ES-I3 (cell line): ENCODE data around the gene NIP7.
A peak's percentile ranks its signal among the peaks of the same experiment; 100 is the strongest.

Experiments used
- H3K36me3 ChIP-seq: 2 replicates; pipeline ENCODE4 v1.6.1; 2013; ENCODE audit warnings: mild to moderate bottlenecking, low read length, control low read depth, moderate library complexity; ENCODE audit not compliant: insufficient read depth
- H3K4me1 ChIP-seq: 2 replicates; pipeline ENCODE4 v1.6.1; 2013; ENCODE audit warnings: mild to moderate bottlenecking, control low read depth, low read length; ENCODE audit not compliant: insufficient read depth
- H3K9ac ChIP-seq: 2 replicates; pipeline ENCODE4 v1.6.1; 2013; ENCODE audit warnings: low read depth, mild to moderate bottlenecking, low read length, moderate library complexity
- H3K9me3 ChIP-seq: 2 replicates; pipeline ENCODE4 v1.6.1; 2013; ENCODE audit warnings: mild to moderate bottlenecking, low read length, moderate library complexity; ENCODE audit not compliant: control insufficient read depth, insufficient read depth

NIP7 gene

DNA sequence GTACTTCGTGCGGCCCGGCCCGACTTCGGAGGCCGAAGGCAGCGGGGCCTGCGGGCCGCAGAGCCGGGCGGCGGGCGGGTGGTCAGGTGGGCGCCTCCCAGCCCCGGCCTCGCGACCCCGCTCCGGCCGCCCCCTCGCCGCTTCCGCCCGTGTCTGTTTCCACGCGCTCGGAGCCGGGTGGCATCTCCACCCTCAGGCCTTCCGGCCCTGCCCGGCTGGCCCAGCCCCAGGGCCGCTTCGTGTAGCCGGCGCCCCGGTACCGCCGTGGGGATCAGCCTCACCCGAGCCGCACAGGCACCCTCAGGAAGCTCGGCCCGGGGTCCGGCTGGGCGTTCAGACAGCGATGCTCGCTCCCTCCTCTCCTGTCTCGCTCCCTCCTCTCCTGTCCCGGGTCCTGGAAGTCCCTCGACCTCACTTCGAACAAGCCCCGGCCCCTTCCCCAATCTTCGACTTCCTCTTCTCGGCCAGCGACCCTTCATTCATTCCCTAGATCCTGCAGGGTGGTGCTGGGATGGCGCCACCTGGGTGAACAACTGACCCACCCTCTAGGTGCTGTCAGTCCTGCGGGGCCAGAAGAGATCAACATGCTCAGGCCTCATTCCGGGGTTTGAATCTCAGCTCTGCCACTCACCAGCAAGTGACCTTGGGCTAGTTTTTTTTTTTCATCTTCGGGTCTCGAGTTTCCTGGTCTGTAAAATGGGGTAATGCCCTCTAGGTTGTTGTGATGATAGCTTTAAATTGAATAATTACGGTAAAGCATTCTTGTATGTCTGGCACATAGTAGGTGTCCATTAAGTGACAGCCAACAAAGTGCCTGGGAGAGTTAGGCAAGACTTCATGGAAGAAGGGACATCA is 27.8 kb upstream of the NIP7 start:
- Histone ChIP-seq H3K9ac (peak overlapping the region; percentile 95), H3K9me3 (no peaks in the 10 kb centered on the region), H3K4me1 (no peaks in the 10 kb centered on the region), H3K36me3 (no peaks in the 10 kb centered on the region; the same call in 1 of the 2 replicates)

DNA sequence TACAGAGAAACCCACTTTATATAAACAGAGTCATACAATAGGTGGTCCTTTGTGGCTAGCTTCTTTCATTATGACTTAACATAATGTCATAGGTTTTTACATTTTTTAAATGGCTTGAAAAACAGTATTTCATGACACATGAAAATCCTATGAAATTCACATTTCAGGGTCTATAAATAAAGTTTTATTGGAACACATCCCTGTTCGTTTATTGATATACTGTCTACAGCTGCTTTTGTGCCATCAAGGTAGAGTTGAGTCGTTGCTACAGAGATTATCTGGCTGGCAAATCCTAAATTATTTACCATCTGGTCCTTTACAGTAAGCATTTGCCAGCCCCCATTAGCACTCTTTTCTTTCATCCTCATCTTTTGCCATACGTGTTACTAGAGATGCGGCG is 26.1 kb upstream of the NIP7 start:
- Histone ChIP-seq H3K9me3 (no peaks in the 10 kb centered on the region), H3K36me3 (no peaks in the 10 kb centered on the region; the same call in 1 of the 2 replicates)

DNA sequence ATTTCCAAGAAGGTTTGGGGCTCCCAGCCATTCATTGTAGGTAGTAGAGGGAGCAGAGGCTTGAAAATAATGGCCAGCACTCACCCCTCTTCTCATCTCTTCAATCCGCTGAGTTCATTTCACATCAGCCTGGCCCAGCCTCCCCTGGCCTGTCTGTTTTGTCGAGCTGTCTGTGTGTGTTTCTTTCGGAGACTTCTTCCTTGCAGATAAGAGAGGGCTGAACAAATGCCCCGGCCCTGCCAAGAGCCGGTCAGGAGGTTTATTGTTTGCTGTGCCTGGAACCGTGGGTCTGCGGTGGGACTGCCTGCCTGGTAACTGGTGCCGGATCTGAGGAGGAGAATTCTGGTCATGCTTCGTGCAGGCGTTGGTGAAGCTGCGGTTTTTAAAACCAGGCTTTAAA is 25.0 kb upstream of the NIP7 start:
- no peaks in the 10 kb centered on the region; the same call in 1 of the 2 replicates for H3K36me3 ChIP-seq
- H3K9me3 ChIP-seq = no peaks in the 10 kb centered on the region
- H3K4me1 ChIP-seq = no peaks in the 10 kb centered on the region
- H3K9ac ChIP-seq = no peak overlapping the region; the same call in 1 of the 2 replicates

More for the DNA sequence above, 26.1 kb upstream of the NIP7 start:
- Histone ChIP-seq H3K9ac (no peak overlapping the region), H3K4me1 (no peaks in the 10 kb centered on the region)

DNA sequence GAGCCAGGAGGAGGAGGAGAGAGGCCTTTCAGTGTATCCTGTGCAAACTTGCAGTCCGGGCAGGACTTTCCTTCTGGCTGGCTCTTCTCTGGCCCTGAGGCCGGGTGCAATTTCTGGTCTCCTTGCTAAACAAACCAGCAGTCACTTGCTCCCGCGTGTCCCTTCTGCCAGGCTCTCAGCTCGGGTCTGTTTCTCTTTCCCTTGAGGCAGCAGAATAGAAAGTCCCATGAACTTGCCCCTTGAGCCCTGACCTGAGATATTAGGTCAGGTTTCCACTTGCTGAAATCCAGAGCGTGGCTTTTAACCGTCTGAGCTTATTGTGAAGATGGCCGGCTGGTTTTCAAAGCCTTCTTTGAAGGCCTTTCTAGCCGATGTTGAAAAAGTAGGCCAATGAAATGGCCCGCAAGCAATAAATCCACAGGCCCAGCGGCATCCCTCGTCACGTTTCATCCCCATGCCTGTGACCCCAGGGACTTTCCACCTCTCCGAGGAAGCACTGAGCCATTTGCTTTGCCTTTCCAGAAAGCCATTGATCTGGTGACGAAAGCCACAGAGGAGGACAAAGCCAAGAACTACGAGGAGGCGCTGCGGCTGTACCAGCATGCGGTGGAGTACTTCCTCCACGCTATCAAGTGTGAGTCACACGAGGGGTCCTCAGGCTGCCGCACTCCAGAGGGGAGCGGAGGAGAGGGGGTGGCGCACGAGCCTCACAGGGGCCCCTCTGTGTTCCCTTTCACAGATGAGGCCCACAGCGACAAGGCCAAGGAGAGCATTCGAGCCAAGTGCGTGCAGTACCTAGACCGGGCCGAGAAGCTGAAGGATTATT is 23.9 kb upstream of the NIP7 start:
- H3K9ac ChIP-seq = no peak overlapping the region
- H3K9me3 ChIP-seq = no peaks in the 10 kb centered on the region
- peaks cover 6% of the 10 kb centered on the region; the same call in 1 of the 2 replicates for H3K36me3 ChIP-seq

DNA sequence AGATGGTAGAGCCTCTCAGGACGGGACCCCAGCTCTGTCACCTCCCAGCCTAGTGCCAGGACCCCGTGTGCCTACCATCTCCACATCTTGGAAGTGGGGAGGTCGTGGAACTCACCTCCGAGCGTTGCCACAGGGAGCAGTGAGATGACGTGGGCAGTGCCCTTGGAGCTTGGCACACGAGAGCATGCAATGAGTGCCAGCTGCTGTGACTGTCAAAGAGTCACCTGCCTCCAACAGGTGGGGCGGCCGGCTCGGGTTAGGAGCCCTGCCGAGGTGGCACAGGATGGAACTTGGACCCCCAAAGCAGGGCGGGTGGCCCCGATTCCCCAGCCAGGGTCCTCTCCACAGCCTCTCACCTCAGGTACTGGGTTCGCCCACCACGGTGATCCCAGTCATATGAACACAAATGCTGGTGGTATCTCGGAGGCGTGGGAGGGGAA is 23.0 kb upstream of the NIP7 start:
- H3K9ac ChIP-seq = no peak overlapping the region
- peaks cover 13% of the 10 kb centered on the region for H3K36me3 ChIP-seq
- H3K9me3 ChIP-seq = no peaks in the 10 kb centered on the region
- no peaks in the 10 kb centered on the region for H3K4me1 ChIP-seq

More for the DNA sequence above, 23.9 kb upstream of the NIP7 start:
- no peaks in the 10 kb centered on the region for H3K4me1 ChIP-seq

DNA sequence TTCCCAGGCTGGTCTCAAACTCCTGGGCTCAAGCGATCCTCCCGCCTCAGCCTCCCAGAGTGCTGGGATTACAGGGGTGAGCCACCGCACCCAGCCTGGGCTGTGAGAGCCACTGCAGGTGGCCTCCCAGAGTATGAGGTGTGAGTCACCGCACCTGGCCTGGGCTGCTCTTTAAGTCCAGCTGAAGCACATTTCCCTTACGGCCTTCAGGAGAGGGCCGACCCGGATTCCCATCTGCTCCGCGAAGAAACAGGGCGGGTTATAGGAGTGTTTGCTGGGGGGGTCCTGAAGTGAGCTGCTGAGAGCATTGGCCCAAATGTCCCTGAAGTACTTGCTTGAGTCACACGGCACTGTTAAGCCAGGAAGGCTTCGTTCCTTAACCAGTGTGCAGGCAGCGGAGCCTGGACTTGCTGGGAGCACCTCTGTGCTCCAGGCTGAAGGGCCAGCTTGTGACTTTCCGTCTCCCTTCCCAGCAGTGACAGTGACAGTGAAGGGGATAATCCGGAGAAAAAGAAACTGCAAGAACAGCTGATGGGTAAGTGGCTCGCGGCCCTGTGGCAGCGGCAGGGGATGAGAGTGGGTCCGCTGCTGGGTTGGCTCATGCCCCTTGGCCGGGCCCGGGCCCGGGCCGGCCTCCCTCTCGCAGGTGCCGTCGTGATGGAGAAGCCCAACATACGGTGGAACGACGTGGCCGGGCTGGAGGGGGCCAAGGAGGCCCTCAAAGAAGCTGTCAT is 21.2 kb upstream of the NIP7 start:
- no peaks in the 10 kb centered on the region for H3K9me3 ChIP-seq
- H3K4me1 ChIP-seq = no peaks in the 10 kb centered on the region
- peaks cover 26% of the 10 kb centered on the region for H3K36me3 ChIP-seq
- no peak overlapping the region for H3K9ac ChIP-seq

DNA sequence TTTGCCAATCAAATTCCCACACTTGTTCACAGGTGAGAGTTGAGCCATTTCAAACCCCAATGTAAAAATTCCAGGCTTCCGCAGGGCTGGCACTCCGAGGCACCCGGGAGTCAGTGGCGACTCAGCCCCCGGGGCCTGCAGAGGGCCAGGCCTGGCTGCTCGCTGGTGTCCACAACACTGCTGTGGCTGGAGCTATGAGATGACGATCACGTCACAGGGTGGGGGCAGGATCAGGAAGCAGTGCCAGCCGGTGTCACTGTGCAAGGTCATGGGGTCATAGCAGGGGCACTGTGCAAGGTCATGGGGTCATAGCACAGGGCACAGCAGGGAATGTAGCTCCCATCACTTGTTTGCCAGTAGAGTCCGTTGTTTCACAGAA is 20.7 kb upstream of the NIP7 start:
- peaks cover 27% of the 10 kb centered on the region for H3K36me3 ChIP-seq
- no peaks in the 10 kb centered on the region for H3K4me1 ChIP-seq
- no peaks in the 10 kb centered on the region for H3K9me3 ChIP-seq
- no peak overlapping the region for H3K9ac ChIP-seq

DNA sequence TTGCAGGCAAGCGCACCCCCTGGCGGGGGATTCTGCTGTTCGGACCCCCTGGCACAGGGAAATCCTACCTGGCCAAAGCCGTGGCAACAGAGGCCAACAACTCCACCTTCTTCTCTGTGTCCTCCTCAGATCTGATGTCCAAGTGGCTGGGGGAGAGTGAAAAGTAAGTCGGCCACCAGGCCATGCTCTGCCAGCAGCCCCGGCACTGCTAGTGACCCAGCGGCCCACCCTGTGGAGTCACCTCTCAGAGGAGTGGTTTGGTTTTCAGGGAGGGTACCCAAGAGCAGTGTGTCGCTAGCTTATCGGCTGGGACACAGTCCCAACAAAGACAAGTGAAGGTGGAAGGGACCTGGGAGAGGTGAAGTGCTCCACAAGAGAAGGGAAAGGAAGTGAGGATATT is 20.2 kb upstream of the NIP7 start:
- H3K4me1 ChIP-seq = no peaks in the 10 kb centered on the region
- H3K9me3 ChIP-seq = no peaks in the 10 kb centered on the region
- H3K36me3 ChIP-seq = peaks cover 27% of the 10 kb centered on the region
- no peak overlapping the region for H3K9ac ChIP-seq

DNA sequence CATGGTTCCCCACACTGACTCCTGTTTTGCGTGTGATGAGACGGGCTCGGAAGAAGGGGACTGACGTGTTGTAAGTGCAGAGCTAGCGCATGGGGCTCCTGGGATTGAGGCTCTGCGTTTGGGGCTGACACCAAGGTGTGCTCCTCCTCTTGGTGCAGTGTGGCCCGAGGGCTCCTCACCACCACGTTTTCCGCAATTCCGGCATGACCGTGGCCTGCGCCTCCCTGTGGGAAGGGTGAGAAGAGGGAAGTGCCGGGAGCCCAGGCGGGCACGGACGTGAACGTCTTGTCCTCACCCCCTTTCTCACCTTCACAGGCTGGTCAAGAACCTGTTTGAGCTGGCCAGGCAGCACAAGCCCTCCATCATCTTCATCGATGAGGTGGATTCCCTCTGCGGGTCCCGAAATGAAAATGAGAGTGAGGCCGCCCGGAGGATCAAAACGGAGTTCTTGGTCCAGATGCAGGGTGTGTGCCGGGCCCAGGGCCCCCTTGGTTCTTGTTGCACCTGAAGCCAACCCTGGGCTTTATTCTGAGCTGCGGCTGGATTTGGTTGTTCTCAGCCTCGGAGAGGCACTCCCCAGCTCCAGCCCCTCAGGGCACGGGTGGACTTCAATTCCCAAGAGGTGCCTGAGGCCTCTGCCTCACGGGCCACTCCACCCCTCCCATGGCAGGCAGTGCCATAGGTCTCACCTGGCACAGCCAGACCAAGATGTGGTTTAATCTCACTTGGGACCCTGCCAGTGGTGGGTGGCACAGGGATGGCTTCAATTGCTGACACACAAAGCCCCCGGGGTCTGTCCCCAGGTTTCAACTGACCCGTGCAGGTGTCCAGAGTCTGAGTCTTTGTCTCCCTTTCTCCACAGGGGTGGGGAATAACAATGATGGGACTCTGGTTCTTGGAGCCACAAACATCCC is 19.5 kb upstream of the NIP7 start:
- no peaks in the 10 kb centered on the region for H3K9me3 ChIP-seq
- H3K4me1 ChIP-seq = no peaks in the 10 kb centered on the region
- H3K36me3 ChIP-seq = peaks cover 27% of the 10 kb centered on the region
- H3K9ac ChIP-seq = no peak overlapping the region

DNA sequence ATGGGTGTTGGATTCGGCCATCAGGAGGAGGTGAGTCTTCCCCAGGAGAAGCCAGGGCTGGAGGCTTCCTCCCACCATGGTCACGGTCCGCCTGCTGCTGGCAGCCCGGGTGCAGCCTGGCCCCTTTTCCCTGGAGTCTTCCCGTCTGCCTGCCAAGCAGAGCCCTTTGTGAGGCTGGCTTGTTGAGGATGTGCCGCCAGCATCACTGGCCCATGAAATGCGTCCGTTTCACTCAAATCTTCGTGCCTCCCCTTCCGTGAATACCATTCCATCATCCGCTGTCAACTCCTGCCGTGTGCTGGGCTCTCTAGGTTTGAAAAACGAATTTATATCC is 18.9 kb upstream of the NIP7 start:
- H3K36me3 ChIP-seq = peaks cover 27% of the 10 kb centered on the region

DNA sequence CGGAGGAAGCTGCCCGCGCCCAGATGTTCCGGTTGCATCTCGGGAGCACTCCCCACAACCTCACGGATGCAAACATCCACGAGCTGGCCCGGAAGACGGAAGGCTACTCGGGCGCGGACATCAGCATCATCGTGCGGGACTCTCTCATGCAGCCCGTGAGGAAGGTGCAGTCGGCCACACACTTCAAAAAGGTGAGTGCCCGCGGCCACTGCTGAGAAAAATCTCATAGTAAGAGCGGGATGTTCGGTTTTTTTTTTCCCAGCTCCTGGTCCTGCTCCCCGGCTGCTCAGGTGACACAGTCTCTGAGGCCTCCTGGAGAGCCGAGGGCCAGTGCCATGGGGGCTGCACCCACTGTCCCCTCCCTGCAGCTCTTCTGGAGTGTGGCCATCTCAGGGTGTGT is 18.5 kb upstream of the NIP7 start:
- Histone ChIP-seq H3K9ac (no peak overlapping the region), H3K9me3 (no peaks in the 10 kb centered on the region), H3K36me3 (peaks cover 29% of the 10 kb centered on the region), H3K4me1 (no peaks in the 10 kb centered on the region)

More for the DNA sequence above, 18.9 kb upstream of the NIP7 start:
- H3K4me1 ChIP-seq = no peaks in the 10 kb centered on the region
- no peaks in the 10 kb centered on the region for H3K9me3 ChIP-seq
- H3K9ac ChIP-seq = no peak overlapping the region

DNA sequence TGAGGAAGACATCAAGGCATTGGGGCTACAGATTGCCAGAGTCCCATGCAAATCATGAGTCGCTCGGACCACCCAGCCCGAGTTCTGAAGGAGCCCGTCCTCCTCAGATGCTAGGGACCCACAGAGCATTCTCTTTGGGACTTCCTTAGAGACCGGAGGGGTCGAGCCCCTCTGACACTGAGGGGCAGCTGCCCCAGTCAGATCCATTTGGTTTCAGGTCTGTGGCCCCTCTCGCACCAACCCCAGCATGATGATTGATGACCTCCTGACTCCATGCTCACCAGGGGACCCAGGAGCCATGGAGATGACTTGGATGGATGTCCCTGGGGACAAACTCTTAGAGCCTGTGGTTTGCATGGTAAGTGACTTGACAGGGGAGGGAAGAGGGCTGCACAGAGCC is 17.2 kb upstream of the NIP7 start:
- Histone ChIP-seq H3K36me3 (peaks cover 37% of the 10 kb centered on the region), H3K4me1 (no peaks in the 10 kb centered on the region), H3K9ac (no peak overlapping the region)

DNA sequence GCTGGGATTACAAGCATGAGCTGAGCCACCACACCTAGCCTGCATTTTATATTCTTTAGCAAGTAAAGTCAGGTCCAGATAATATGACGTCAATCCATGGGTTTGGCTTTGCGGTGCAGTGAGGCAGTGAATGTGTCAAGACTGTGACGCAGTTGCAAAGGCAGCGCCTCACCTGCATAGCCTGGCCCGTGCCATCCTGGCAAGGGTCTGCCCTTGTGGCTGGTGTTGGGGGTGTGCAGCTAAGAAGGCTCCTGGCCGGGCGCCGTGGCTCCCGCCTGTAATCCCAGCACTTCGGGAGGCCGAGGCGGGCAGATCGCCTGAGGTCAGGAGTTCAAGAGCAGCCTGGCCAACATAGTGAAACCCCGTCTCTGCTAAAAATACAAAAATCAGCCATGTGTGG is 16.2 kb upstream of the NIP7 start:
- Histone ChIP-seq H3K36me3 (peaks cover 40% of the 10 kb centered on the region), H3K4me1 (0 out of 2 replicates have a peak, but pooled peaks cover 2% of the 10 kb centered on the region), H3K9ac (no peak overlapping the region), H3K9me3 (no peaks in the 10 kb centered on the region)

More for the DNA sequence above, 17.2 kb upstream of the NIP7 start:
- no peaks in the 10 kb centered on the region for H3K9me3 ChIP-seq
